Spleen (tissue), 7 donors: ENCODE results near the gene ACOT11.

Source experiments
- POLR2A ChIP-seq, 3 donors: fragments of 450-650 bp; IDR thresholded peaks; one replicate each; pipeline ENCODE4 v1.5.1; 2017; ENCODE audit warnings: antibody characterized with exemption in 3 of 3, mild to moderate bottlenecking in 1 of 3
- TF ChIP-seq, protein P1 (sequence below), 11 experiments: fragments of 200-600 bp in 7 of 11; fragments of 450-650 bp in 4 of 11; sonication (generic) in 4 of 11; IDR thresholded peaks in 8 of 11; conservative IDR thresholded peaks in 3 of 11; 1 replicate in 7 of 11; 2 replicates in 4 of 11; pipeline versions ENCODE4 v1.4.0 to v1.8.0; 2016 to 2021; ENCODE audit warnings: antibody characterized with exemption in 11 of 11, inconsistent platforms in 4 of 11, mild to moderate bottlenecking in 1 of 11
- donor health status: DM: no; HTN: no; CAD: no; lungs with moderate emphysema.
- donor health status: DM: no; HTN: no; CAD: no.
- donor health status: DM: no; HTN: no; CAD: no.

DNA sequence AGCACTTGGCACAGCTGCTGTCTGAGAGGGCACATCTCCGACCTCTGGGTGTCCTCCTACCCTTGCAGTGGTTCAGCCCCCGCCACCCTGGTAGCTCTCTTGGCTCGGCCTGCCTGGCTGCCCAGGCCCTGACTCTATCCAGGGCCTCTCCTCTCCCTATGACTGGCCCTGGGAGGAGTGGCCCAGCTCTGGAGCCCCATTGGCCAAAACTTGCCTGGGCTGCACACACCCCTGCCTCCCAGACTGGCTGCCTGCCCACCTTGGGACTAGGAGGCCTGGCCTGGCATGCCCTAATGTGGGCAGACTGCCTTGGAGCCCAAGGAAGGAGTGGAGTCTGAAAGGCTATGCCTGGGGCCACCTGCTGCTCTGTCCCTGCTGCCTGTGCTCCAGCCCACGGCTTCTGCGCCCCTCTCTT, 33.6 kb downstream of the ACOT11 start:
- TF ChIP-seq, protein P1, sequence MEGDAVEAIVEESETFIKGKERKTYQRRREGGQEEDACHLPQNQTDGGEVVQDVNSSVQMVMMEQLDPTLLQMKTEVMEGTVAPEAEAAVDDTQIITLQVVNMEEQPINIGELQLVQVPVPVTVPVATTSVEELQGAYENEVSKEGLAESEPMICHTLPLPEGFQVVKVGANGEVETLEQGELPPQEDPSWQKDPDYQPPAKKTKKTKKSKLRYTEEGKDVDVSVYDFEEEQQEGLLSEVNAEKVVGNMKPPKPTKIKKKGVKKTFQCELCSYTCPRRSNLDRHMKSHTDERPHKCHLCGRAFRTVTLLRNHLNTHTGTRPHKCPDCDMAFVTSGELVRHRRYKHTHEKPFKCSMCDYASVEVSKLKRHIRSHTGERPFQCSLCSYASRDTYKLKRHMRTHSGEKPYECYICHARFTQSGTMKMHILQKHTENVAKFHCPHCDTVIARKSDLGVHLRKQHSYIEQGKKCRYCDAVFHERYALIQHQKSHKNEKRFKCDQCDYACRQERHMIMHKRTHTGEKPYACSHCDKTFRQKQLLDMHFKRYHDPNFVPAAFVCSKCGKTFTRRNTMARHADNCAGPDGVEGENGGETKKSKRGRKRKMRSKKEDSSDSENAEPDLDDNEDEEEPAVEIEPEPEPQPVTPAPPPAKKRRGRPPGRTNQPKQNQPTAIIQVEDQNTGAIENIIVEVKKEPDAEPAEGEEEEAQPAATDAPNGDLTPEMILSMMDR (IDR thresholded peaks at IDR 0.05 in 8 of 11, conservative IDR thresholded peaks at IDR 0.05 in 3 of 11), result no peak
- no peak for TF ChIP-seq POLR2A (IDR thresholded peaks at IDR 0.05)
